ENCODE results near the gene NTM. TPM values are rescaled to one million over a fixed set of nuclear protein-coding genes. Genes with fewer than 3 reads are reported as not detected.

NTM gene
- total RNA-seq, 2 experiments from 2014 or later, result not detected

GRCh38 chr11:131591051-131591461 is 220.6 kb downstream of the NTM start:
- Mint-ChIP-seq H3K27me3 (no peaks in the 10 kb centered on the region), H3K4me3 (no peak overlapping the region), H3K36me3 (no peaks in the 10 kb centered on the region), H3K27ac (no peak overlapping the region), H3K9me3 (no peaks in the 10 kb centered on the region), H3K4me1 (no peaks in the 10 kb centered on the region)
- POLR2A ChIA-PET, result no interaction called here
- ATAC-seq (ENCODE audit: low read depth) (no peak), DNase-seq (no peak)

- no peak for ATAC-seq (ENCODE audit: low read depth)
- Mint-ChIP-seq H3K36me3 (no peaks in the 10 kb centered on the region), H3K27me3 (no peaks in the 10 kb centered on the region), H3K4me3 (no peak overlapping the region), H3K27ac (no peak overlapping the region), H3K4me1 (no peaks in the 10 kb centered on the region), H3K9me3 (no peaks in the 10 kb centered on the region)
- POLR2A ChIA-PET, result no interaction called here
- no peak for DNase-seq
Observed at GRCh38 chr11:131592152-131592551, 221.7 kb downstream of the NTM start.

- POLR2A ChIA-PET, result no interaction called here
- no peak overlapping the region for H3K27ac Mint-ChIP-seq
- H3K27me3 Mint-ChIP-seq, result no peaks in the 10 kb centered on the region
- H3K36me3 Mint-ChIP-seq, result no peaks in the 10 kb centered on the region
- H3K4me3 Mint-ChIP-seq, result no peak overlapping the region
- DNase-seq, result no peak
- no peak for ATAC-seq (ENCODE audit: low read depth)
- no peaks in the 10 kb centered on the region for H3K9me3 Mint-ChIP-seq
- H3K4me1 Mint-ChIP-seq, result no peaks in the 10 kb centered on the region
Observed at GRCh38 chr11:131592734-131593133, 222.3 kb downstream of the NTM start.

- Mint-ChIP-seq H3K4me3 (no peak overlapping the region), H3K27ac (no peak overlapping the region), H3K27me3 (no peaks in the 10 kb centered on the region), H3K4me1 (no peaks in the 10 kb centered on the region), H3K9me3 (no peaks in the 10 kb centered on the region), H3K36me3 (no peaks in the 10 kb centered on the region)
- ATAC-seq (ENCODE audit: low read depth) (no peak), DNase-seq (no peak)
- POLR2A ChIA-PET, result no interaction called here
Observed at GRCh38 chr11:131593301-131593700, 222.9 kb downstream of the NTM start.

DNA sequence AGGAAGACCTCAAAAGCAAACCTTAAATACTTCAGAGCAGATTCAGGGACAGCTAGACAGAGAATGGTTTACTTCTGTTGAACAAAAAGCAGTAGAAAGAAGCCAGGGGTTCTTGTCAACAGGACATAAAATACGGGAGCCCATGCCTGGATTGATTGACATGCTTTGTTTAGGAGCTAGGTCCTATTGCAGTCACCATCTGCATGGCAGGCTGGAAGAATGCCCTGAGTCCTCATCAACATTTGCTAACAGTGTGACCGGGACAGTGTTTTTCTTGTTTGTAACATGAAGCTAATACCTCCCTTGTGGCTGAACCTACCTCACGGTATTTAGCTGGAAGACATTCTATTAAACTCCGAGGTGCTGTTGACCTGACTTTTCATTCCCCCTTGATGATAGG is 225.4 kb downstream of the NTM start:
- Mint-ChIP-seq H3K36me3 (no peaks in the 10 kb centered on the region), H3K4me3 (no peak overlapping the region), H3K4me1 (no peaks in the 10 kb centered on the region), H3K27me3 (no peaks in the 10 kb centered on the region), H3K27ac (no peak overlapping the region), H3K9me3 (no peaks in the 10 kb centered on the region)
- ATAC-seq (ENCODE audit: low read depth) (no peak), DNase-seq (no peak)
- POLR2A ChIA-PET, result no interaction called here

- Mint-ChIP-seq H3K9me3 (no peaks in the 10 kb centered on the region), H3K4me1 (no peaks in the 10 kb centered on the region), H3K4me3 (no peak overlapping the region), H3K36me3 (no peaks in the 10 kb centered on the region), H3K27ac (no peak overlapping the region), H3K27me3 (no peaks in the 10 kb centered on the region)
- POLR2A ChIA-PET, result no interaction called here
- ATAC-seq (ENCODE audit: low read depth), result no peak
- DNase-seq, result no peak
Observed at GRCh38 chr11:131597890-131598289, 227.5 kb downstream of the NTM start.

DNA sequence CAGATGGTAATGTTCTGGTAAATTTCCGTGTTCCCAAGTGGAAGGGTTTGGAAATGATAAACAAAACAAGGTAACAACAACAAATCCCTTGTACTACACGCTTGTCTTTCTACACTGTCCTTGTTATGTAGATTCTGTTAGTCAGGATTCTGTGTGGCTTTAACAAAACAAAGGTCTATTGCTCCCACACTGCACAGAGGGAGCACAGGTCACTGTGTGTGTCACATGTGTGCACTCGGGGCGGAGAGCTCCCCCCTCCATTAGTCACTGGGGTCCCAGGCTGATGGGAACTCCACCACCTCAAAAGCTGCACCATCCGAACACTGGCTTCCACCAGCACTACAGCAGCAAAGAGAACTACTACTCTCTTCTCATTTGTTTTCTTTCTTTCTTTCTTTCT is 227.9 kb downstream of the NTM start:
- H3K4me1 Mint-ChIP-seq, result no peaks in the 10 kb centered on the region
- no peak overlapping the region for H3K27ac Mint-ChIP-seq
- POLR2A ChIA-PET, result no interaction called here
- H3K9me3 Mint-ChIP-seq, result no peaks in the 10 kb centered on the region
- DNase-seq (no peak), ATAC-seq (ENCODE audit: low read depth) (no peak)
- H3K36me3 Mint-ChIP-seq, result no peaks in the 10 kb centered on the region
- no peak overlapping the region for H3K4me3 Mint-ChIP-seq
- no peaks in the 10 kb centered on the region for H3K27me3 Mint-ChIP-seq

DNA sequence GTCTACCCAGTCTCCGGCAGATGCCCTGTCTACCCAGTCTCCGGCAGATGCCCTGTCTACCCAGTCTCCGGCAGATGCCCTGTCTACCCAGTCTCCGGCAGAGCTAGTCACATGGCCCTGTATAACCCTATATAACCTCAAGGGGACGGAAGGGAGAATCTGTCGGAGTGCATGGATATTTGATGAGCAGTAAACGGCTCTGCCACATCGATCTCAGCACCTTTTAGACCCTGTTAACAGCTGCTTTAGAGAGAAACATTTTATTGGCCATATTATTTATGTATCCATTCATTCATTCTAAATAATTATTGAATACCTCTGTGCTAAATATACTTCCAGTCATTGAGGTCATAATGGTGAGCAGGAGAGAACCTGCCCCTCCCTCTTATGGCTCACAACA is 228.9 kb downstream of the NTM start:
- no peak for DNase-seq
- no peak for ATAC-seq (ENCODE audit: low read depth)
- H3K4me3 Mint-ChIP-seq, result no peak overlapping the region
- POLR2A ChIA-PET, result no interaction called here
- peaks cover 1% of the 10 kb centered on the region for H3K9me3 Mint-ChIP-seq
- H3K27me3 Mint-ChIP-seq, result no peaks in the 10 kb centered on the region
- no peaks in the 10 kb centered on the region for H3K36me3 Mint-ChIP-seq
- no peak overlapping the region for H3K27ac Mint-ChIP-seq
- peaks cover 1% of the 10 kb centered on the region for H3K4me1 Mint-ChIP-seq

GRCh38 chr11:131600628-131601027 is 230.2 kb downstream of the NTM start:
- no peaks in the 10 kb centered on the region for H3K27me3 Mint-ChIP-seq
- no peaks in the 10 kb centered on the region for H3K36me3 Mint-ChIP-seq
- H3K9me3 Mint-ChIP-seq, result peaks cover 1% of the 10 kb centered on the region
- H3K4me3 Mint-ChIP-seq, result no peak overlapping the region
- POLR2A ChIA-PET, result no interaction called here
- H3K27ac Mint-ChIP-seq, result no peak overlapping the region
- H3K4me1 Mint-ChIP-seq, result peaks cover 1% of the 10 kb centered on the region
- no peak for ATAC-seq (ENCODE audit: low read depth)
- DNase-seq, result no peak

DNA sequence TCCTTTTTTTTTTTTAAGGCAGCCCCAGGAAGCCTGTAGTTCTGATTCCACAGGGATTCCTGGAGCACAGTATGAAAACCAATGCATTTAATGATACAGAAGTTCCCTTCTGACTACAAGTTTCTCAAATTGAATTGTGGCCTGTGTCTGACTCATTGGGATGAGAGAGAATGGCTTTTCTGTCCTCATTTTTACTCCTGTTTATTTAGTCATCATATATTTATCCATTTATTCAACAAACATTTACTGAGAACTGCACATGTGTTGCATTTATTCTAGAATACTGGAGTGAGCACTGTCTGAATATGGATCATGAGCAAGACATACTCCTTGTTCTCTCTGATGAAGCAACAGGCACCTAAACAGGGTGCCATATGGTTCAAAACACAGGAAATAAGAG is 231.2 kb downstream of the NTM start:
- POLR2A ChIA-PET, result no interaction called here

GRCh38 chr11:131602431-131602830 is 232.0 kb downstream of the NTM start:
- Mint-ChIP-seq H3K4me1 (peaks cover 1% of the 10 kb centered on the region), H3K9me3 (peaks cover 2% of the 10 kb centered on the region), H3K27ac (no peak overlapping the region), H3K27me3 (no peaks in the 10 kb centered on the region), H3K4me3 (no peak overlapping the region), H3K36me3 (no peaks in the 10 kb centered on the region)
- POLR2A ChIA-PET, result interaction anchor here (0.6 kb wide), 1 partner anchor 1578 kb away, joined by 4 read pairs; no protein-coding TSS in a partner anchor
- ATAC-seq (ENCODE audit: low read depth), result no peak
- DNase-seq, result no peak

More for the DNA sequence above, 231.2 kb downstream of the NTM start:
- no peak for ATAC-seq (ENCODE audit: low read depth)
- no peak for DNase-seq
- H3K36me3 Mint-ChIP-seq, result no peaks in the 10 kb centered on the region
- H3K9me3 Mint-ChIP-seq, result peaks cover 1% of the 10 kb centered on the region
- H3K27ac Mint-ChIP-seq, result no peak overlapping the region
- no peak overlapping the region for H3K4me3 Mint-ChIP-seq
- H3K4me1 Mint-ChIP-seq, result peaks cover 1% of the 10 kb centered on the region
- no peaks in the 10 kb centered on the region for H3K27me3 Mint-ChIP-seq

DNA sequence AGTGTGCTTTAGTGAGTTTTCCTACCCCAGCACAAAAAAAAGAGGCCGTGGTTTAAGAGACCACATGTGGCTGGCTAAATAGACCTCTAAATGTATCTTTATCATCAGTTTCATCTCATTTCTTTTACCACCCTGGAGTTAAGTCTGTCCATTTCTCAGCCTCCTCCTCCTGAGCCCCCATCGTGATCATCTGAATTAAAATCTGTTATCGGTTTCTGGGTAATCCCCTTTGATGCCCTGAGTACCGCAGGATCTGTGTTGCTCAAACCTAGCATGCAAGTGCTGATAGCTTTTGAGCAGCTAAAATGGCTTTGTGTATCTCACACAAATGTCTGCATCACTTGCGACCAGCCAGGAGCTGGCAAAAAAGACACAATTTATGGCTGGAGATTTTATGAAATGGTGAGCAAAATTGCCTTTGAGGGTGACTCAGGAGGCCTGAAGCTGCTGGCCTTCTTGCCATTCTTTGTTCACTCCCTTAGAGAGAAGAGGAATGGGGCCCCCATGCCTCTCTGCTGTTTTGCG is 236.5 kb downstream of the NTM start:
- H3K27me3 Mint-ChIP-seq, result no peaks in the 10 kb centered on the region
- peaks cover 1% of the 10 kb centered on the region for H3K4me1 Mint-ChIP-seq
- POLR2A ChIA-PET, result no interaction called here
- no peak for DNase-seq
- no peaks in the 10 kb centered on the region for H3K36me3 Mint-ChIP-seq
- peaks cover 4% of the 10 kb centered on the region for H3K9me3 Mint-ChIP-seq
- no peak overlapping the region for H3K27ac Mint-ChIP-seq
- ATAC-seq (ENCODE audit: low read depth), result no peak
- H3K4me3 Mint-ChIP-seq, result no peak overlapping the region

DNA sequence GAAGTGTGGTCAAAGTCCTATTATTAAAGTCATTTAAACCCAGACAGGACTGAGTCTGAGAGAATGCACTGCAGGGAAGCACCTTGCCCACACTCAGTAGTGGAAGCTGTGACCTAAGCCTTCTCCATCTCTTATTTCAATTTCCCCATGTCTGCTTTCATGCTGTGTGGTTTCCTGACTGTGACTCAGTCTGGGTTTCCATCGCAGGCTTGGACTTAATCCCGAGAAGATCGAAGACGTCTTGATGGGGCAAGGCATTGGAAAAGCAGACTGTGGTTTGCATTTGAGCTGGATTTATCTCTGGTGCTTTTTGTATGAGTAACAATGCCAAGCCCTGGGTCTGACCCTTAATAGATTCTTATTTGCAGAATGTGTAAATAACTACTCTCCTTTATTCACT is 238.9 kb downstream of the NTM start:
- no peaks in the 10 kb centered on the region for H3K36me3 Mint-ChIP-seq
- H3K4me3 Mint-ChIP-seq, result no peak overlapping the region
- H3K4me1 Mint-ChIP-seq, result no peaks in the 10 kb centered on the region
- H3K27me3 Mint-ChIP-seq, result no peaks in the 10 kb centered on the region
- no peak overlapping the region for H3K27ac Mint-ChIP-seq
- POLR2A ChIA-PET, result no interaction called here
- no peak for ATAC-seq (ENCODE audit: low read depth)
- DNase-seq, result no peak
- H3K9me3 Mint-ChIP-seq, result peaks cover 3% of the 10 kb centered on the region

DNA sequence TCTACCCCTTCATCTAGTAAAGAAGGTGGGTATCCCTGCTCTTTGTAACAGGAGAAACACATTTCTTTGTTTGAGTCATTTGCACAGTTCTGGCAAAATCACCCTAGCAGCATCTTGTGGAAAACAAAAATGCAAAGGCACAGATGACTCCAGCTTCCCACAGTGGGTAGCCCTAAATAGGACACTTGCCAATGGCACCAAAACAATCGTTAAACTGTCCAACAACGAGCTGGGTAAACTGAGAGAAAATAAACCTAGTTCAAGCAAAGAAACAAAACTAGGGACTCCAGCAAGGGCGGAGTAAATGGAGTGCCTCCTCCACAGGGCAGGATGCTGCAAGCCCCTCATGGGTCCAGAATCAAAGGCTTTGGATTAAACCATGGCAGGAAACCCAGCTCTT is 239.5 kb downstream of the NTM start:
- ATAC-seq (ENCODE audit: low read depth) (no peak), DNase-seq (no peak)
- H3K4me3 Mint-ChIP-seq, result no peak overlapping the region
- H3K27ac Mint-ChIP-seq, result no peak overlapping the region
- POLR2A ChIA-PET, result no interaction called here
- H3K9me3 Mint-ChIP-seq, result peaks cover 3% of the 10 kb centered on the region
- H3K4me1 Mint-ChIP-seq, result no peaks in the 10 kb centered on the region
- H3K27me3 Mint-ChIP-seq, result no peaks in the 10 kb centered on the region
- H3K36me3 Mint-ChIP-seq, result no peaks in the 10 kb centered on the region

DNA sequence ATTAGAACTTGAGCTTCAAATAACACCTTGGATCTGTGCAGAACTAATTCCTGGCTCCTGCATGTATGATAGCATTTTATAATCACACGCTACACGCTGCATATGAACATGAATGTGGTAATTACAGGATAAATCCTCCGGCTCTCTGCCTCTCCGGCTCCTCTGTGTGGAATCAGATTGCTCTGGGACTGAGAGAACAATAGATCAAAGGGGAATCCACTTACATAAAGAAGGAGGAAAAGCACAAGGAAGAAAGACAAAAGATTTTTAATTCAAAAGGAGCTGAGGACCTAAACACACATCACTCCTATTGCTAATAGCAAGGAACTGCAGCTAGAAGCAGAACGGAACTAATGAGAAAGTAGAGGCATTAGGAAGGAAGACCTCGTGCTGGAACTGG is 240.9 kb downstream of the NTM start:
- POLR2A ChIA-PET, result no interaction called here
- DNase-seq, result no peak
- no peak overlapping the region for H3K4me3 Mint-ChIP-seq
- H3K36me3 Mint-ChIP-seq, result no peaks in the 10 kb centered on the region
- H3K27ac Mint-ChIP-seq, result no peak overlapping the region
- H3K4me1 Mint-ChIP-seq, result no peaks in the 10 kb centered on the region
- ATAC-seq (ENCODE audit: low read depth), result no peak
- no peaks in the 10 kb centered on the region for H3K27me3 Mint-ChIP-seq
- peaks cover 3% of the 10 kb centered on the region for H3K9me3 Mint-ChIP-seq
